SK-N-SH (cell line): ENCODE data around the gene ZNF692. TPM values are rescaled to one million over a fixed set of nuclear protein-coding genes. Genes with fewer than 3 reads are reported as not detected.
A peak's percentile ranks its signal among the peaks of the same experiment; 100 is the strongest.

Experiments used
- CTCF ChIA-PET: fragments of 300-600, 350-600 bp; formaldehyde crosslinking; extraction: SDS; loops from one replicate; lab custom pipeline; 2021; lab: Yijun Ruan, JAX
- POLR2A ChIA-PET: fragments of 350-600 bp; sonication (Branson Sonifier 250); formaldehyde crosslinking; extraction: SDS; loops from one replicate; lab custom pipeline; 2020; ENCODE audit warnings: antibody characterized with exemption, inconsistent platforms; lab: Yijun Ruan, JAX
- DNase-seq: peaks from one replicate; pipeline ENCODE4 v3.0.0; 2012
- H2AFZ ChIP-seq: fragments of 200-600 bp; sonication (generic); 2 replicates; pipeline ENCODE4 v1.8.1; 2016; ENCODE audit warnings: antibody characterized with exemption, mild to moderate bottlenecking, low read depth
- H3F3A ChIP-seq: fragments of 200-600 bp; sonication (generic); replicated peaks from 2 replicates; pipeline ENCODE3; 2016; ENCODE audit warnings: antibody characterized with exemption, mild to moderate bottlenecking; ENCODE audit not compliant: insufficient read depth
- H3K27ac ChIP-seq, 2 experiments: fragments of 200-500 bp in 1 of 2; fragments of 200-600 bp in 1 of 2; sonication (Bioruptor generic) in 1 of 2; sonication (generic), shearing (Covaris generic) in 1 of 2; 2 replicates each; pipeline versions ENCODE4 v1.5.1 to v1.6.1; 2014 to 2016; ENCODE audit warnings: low read depth in 2 of 2, inconsistent platforms in 1 of 2, low read length in 1 of 2, mild to moderate bottlenecking in 1 of 2, mixed read lengths in 1 of 2
- H3K27me3 ChIP-seq: fragments of 200-600 bp; sonication (generic), shearing (Covaris generic); 2 replicates; pipeline ENCODE4 v1.6.1; 2016; ENCODE audit warnings: mixed run types; ENCODE audit not compliant: insufficient read depth
- H3K36me3 ChIP-seq, 2 experiments: fragments of 200-500 bp in 1 of 2; fragments of 200-600 bp in 1 of 2; sonication (Bioruptor generic) in 1 of 2; sonication (generic) in 1 of 2; replicated peaks in 1 of 2; 2 replicates each; pipeline versions ENCODE3 to v1.5.1; 2014 to 2016; ENCODE audit warnings: low read length in 1 of 2, mild to moderate bottlenecking in 1 of 2; ENCODE audit not compliant: insufficient read depth in 2 of 2, control insufficient read depth in 1 of 2
- H3K4me1 ChIP-seq, 2 experiments: fragments of 200-500 bp in 1 of 2; fragments of 200-600 bp in 1 of 2; sonication (Bioruptor generic) in 1 of 2; sonication (generic), shearing (Covaris generic) in 1 of 2; 2 replicates each; pipeline versions ENCODE4 v1.5.1 to v1.6.1; 2014 to 2016; ENCODE audit warnings: low read depth in 1 of 2, low read length in 1 of 2, mixed run types in 1 of 2; ENCODE audit not compliant: insufficient read depth in 2 of 2, control insufficient read depth in 1 of 2
- H3K4me2 ChIP-seq: fragments of 200-600 bp; sonication (generic), shearing (Covaris generic); 2 replicates; pipeline ENCODE4 v1.6.1; 2017; ENCODE audit warnings: mixed run types
- H3K4me3 ChIP-seq, 2 experiments: fragments of 200-500 bp in 1 of 2; fragments of 200-600 bp in 1 of 2; sonication (Bioruptor generic) in 1 of 2; sonication (generic), shearing (Covaris generic) in 1 of 2; 2 replicates each; pipeline versions ENCODE4 v1.5.1 to v1.8.1; 2014 to 2016; ENCODE audit warnings: low read depth in 2 of 2, inconsistent platforms in 1 of 2, low read length in 1 of 2, mild to moderate bottlenecking in 1 of 2, mixed read lengths in 1 of 2, moderate library complexity in 1 of 2
- H3K79me2 ChIP-seq: fragments of 200-600 bp; sonication (generic); 2 replicates; pipeline ENCODE4 v1.8.1; 2017; ENCODE audit warnings: mild to moderate bottlenecking; ENCODE audit not compliant: insufficient read depth
- H3K9ac ChIP-seq: fragments of 200-600 bp; sonication (generic); 2 replicates; pipeline ENCODE4 v1.6.1; 2017; ENCODE audit warnings: mixed run types
- H3K9me2 ChIP-seq: fragments of 200-600 bp; sonication (generic); 2 replicates; pipeline ENCODE4 v1.6.1; 2017; ENCODE audit warnings: mixed run types
- H3K9me3 ChIP-seq: fragments of 200-600 bp; sonication (generic); 2 replicates; pipeline ENCODE4 v1.6.1; 2017; ENCODE audit warnings: mixed run types, mild to moderate bottlenecking, moderate library complexity
- H4K20me1 ChIP-seq: fragments of 200-600 bp; sonication (generic); 2 replicates; pipeline ENCODE4 v1.6.1; 2017; ENCODE audit warnings: mild to moderate bottlenecking, mixed run types; ENCODE audit not compliant: insufficient read depth
- ELF1 ChIP-seq: IDR thresholded peaks from 2 replicates; pipeline ENCODE4 v1.4.0; 2012
- EP300 ChIP-seq, 2 experiments: IDR thresholded peaks; 2 replicates each; pipeline versions ENCODE4 v1.4.0 to v1.6.1; 2012; ENCODE audit warnings: borderline replicate concordance in 1 of 2, low read depth in 1 of 2, low read length in 1 of 2
- FOSL2 ChIP-seq: IDR thresholded peaks from 2 replicates; pipeline ENCODE4 v1.4.0; 2012; ENCODE audit warnings: low read depth, mild to moderate bottlenecking, moderate library complexity, borderline replicate concordance
- FOXJ3 ChIP-seq: sonication (generic); formaldehyde crosslinking; IDR thresholded peaks from 2 replicates; pipeline ENCODE4 v1.5.1; 2020; ENCODE audit warnings: mild to moderate bottlenecking, missing genetic modification reagents
- GABPA ChIP-seq: IDR thresholded peaks from 2 replicates; pipeline ENCODE4 v1.4.0; 2012; ENCODE audit warnings: low read depth, mild to moderate bottlenecking
- GATA2 ChIP-seq: sonication (generic); formaldehyde crosslinking; IDR thresholded peaks from 2 replicates; pipeline ENCODE4 v1.5.0; 2020; ENCODE audit warnings: mild to moderate bottlenecking, missing genetic modification reagents
- MEF2A ChIP-seq: IDR thresholded peaks from 2 replicates; pipeline ENCODE4 v1.4.0; 2012; ENCODE audit warnings: low read depth, borderline replicate concordance
- MXI1 ChIP-seq: IDR thresholded peaks from 2 replicates; pipeline ENCODE4 v1.6.1; 2012; ENCODE audit warnings: mild to moderate bottlenecking, low read depth, low read length, improper control_type of control experiment
- NFIC ChIP-seq: IDR thresholded peaks from 2 replicates; pipeline ENCODE4 v1.4.0; 2012; ENCODE audit warnings: borderline replicate concordance
- POLR2AphosphoS5 ChIP-seq: IDR thresholded peaks from 2 replicates; pipeline ENCODE4 v1.6.1; 2012; ENCODE audit warnings: low read depth, low read length
- RCOR1 ChIP-seq: fragments of 150-350 bp; IDR thresholded peaks from 2 replicates; pipeline ENCODE4 v1.6.1; 2017; ENCODE audit warnings: antibody characterized with exemption, low read length
- RXRA ChIP-seq: IDR thresholded peaks from 2 replicates; pipeline ENCODE4 v1.4.0; 2012; ENCODE audit warnings: low read depth, mild to moderate bottlenecking, borderline replicate concordance
- TAF1 ChIP-seq: IDR thresholded peaks from 2 replicates; pipeline ENCODE4 v1.6.1; 2012; ENCODE audit warnings: low read depth, mild to moderate bottlenecking, low read length, moderate library complexity, borderline replicate concordance
- YY1 ChIP-seq: IDR thresholded peaks from 2 replicates; pipeline ENCODE4 v1.4.0; 2012; ENCODE audit warnings: low read depth, mild to moderate bottlenecking
- WGBS: methylation state at CpG from one replicate; pipeline ENCODE4 v1.1.6; 2017; ENCODE audit warnings: low lambda C conversion rate; 5-methylcytosine and 5-hydroxymethylcytosine counted together
- polyA plus RNA-seq, 3 experiments: library from polyadenylated mRNA; depleted of rRNA; stranded (reverse); fragments of >200 nt; gene quantifications; 2 replicates each; pipeline ENCODE4 v1.2.3, GENCODE V29; 2012
- TF ChIP-seq, protein P1 (sequence below): IDR thresholded peaks from 2 replicates; pipeline ENCODE4 v1.4.0; 2012; ENCODE audit warnings: low read depth, borderline replicate concordance
- TF ChIP-seq, protein P2 (sequence below): fragments of 150-350 bp; IDR thresholded peaks from 2 replicates; pipeline ENCODE4 v1.6.1; 2017; ENCODE audit warnings: antibody characterized with exemption, low read length, low read depth, borderline replicate concordance
- TF ChIP-seq, protein P3 (sequence below): IDR thresholded peaks from 2 replicates; pipeline ENCODE4; 2012
- TF ChIP-seq, protein P4 (sequence below): IDR thresholded peaks from 2 replicates; pipeline ENCODE4 v1.4.0; 2012; ENCODE audit warnings: low read depth
- TF ChIP-seq, protein P5 (sequence below): fragments of 150-350 bp; IDR thresholded peaks from 2 replicates; pipeline ENCODE4 v1.6.1; 2016; ENCODE audit warnings: mild to moderate bottlenecking, low read depth, low read length

Gene ZNF692
- polyA plus RNA-seq, 1 of the 3 experiments (the other 2 are of a cell fraction), result 47.0 TPM

DNA sequence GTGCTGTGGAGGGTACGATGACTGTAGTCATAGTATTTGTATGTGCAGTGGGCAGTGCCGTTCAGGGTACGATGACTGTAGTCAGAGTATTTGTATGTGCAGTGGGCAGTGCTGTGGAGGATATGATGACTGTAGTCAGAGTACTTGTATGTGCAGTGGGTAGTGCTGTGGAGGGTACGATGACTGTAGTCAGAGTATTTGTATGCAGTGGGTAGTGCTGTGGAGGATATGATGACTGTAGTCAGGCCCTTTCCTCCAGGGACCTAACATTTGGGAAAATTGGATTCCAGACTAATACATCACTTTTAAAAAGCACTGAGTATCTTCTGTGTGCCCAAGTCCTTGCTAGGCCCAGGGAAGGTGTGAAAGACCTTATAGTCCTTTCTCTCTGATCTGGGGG lies 17.9 kb downstream of the ZNF692 start:
- peaks cover 57% of the 10 kb centered on the region for H3K79me2 ChIP-seq

DNA sequence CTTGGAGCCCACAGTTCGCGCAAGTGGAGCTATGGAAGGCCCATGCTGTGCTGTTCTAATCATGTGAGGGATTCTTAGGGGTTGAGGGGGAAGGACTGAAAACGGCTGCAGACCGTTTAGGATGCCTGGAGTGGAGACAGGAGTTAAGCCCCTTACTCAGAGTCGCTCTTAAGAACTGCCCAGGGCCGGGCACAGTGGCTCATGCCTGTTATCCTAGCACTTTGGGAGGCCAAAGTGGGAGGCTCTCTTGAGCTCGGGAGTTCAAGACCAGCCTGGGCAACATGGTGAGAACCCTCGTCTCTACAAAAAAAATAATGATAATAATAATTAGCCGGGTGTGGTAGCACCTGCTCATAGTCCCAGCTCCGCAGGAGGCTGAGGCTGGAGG lies 19.7 kb downstream of the ZNF692 start:
- H4K20me1 ChIP-seq, result no peaks in the 10 kb centered on the region
- H3K9me2 ChIP-seq, result no peaks in the 10 kb centered on the region
- CTCF ChIA-PET, result interaction anchor here (0.6 to 3.8 kb wide), 7 partner anchors 12 to 87 kb away, joined by 3 to 28 read pairs (median 4); partner anchors contain the start of genes SH3BP5L and ZNF692
- H3K36me3 ChIP-seq, result peaks cover 3% of the 10 kb centered on the region in 2 experiments
- 8% methylated on average over 8 of the region's 10 CpGs for WGBS
- peaks cover 9 to 12% of the 10 kb centered on the region in 2 experiments; a peak in 3 of 4 replicates for H3K4me1 ChIP-seq
- DNase-seq, result no peak
- H3K27ac ChIP-seq, result peak overlapping the region; percentile 96 to 98
- peak overlapping the region; percentile 82 for H3K4me2 ChIP-seq
- peak overlapping the region; percentile 96 for H3K9ac ChIP-seq
- no peaks in the 10 kb centered on the region for H3K9me3 ChIP-seq
- H3K4me3 ChIP-seq, result peak overlapping the region; percentile 76 to 85
- POLR2A ChIA-PET, result interaction anchor here (1.0 to 2.9 kb wide), 3 partner anchors 8 to 20 kb away, joined by 3 to 23 read pairs (median 7); partner anchors contain the start of gene ZNF692
- peak overlapping the region; percentile 78; the same call in 1 of the 2 replicates for H2AFZ ChIP-seq
- no peaks in the 10 kb centered on the region for H3K27me3 ChIP-seq
- peaks cover 7% of the 10 kb centered on the region for H3F3A ChIP-seq
- no peak for TF ChIP-seq YY1
- no peak for TF ChIP-seq MEF2A
- TF ChIP-seq NFIC, result no peak
- TF ChIP-seq, protein P1, sequence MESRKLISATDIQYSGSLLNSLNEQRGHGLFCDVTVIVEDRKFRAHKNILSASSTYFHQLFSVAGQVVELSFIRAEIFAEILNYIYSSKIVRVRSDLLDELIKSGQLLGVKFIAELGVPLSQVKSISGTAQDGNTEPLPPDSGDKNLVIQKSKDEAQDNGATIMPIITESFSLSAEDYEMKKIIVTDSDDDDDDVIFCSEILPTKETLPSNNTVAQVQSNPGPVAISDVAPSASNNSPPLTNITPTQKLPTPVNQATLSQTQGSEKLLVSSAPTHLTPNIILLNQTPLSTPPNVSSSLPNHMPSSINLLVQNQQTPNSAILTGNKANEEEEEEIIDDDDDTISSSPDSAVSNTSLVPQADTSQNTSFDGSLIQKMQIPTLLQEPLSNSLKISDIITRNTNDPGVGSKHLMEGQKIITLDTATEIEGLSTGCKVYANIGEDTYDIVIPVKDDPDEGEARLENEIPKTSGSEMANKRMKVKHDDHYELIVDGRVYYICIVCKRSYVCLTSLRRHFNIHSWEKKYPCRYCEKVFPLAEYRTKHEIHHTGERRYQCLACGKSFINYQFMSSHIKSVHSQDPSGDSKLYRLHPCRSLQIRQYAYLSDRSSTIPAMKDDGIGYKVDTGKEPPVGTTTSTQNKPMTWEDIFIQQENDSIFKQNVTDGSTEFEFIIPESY, result no peak
- TF ChIP-seq FOXJ3 (CRISPR knock-in tag), result no peak
- TF ChIP-seq, protein P2, sequence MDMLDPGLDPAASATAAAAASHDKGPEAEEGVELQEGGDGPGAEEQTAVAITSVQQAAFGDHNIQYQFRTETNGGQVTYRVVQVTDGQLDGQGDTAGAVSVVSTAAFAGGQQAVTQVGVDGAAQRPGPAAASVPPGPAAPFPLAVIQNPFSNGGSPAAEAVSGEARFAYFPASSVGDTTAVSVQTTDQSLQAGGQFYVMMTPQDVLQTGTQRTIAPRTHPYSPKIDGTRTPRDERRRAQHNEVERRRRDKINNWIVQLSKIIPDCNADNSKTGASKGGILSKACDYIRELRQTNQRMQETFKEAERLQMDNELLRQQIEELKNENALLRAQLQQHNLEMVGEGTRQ, result no peak
- H3K79me2 ChIP-seq, result peaks cover 51% of the 10 kb centered on the region

More for the DNA sequence above, 17.9 kb downstream of the ZNF692 start:
- ChIA-PET POLR2A (no interaction called here), CTCF (interaction anchor here (0.7 to 5.1 kb wide), 17 partner anchors 10 to 83 kb away, joined by 3 to 33 read pairs (median 6); partner anchors contain the start of genes SH3BP5L and ZNF692)
- peaks cover 9 to 12% of the 10 kb centered on the region in 2 experiments; a peak in 3 of 4 replicates for H3K4me1 ChIP-seq
- no peak overlapping the region for H3K4me2 ChIP-seq
- H3K4me3 ChIP-seq, result no peak overlapping the region
- no peak overlapping the region for H2AFZ ChIP-seq
- no peaks in the 10 kb centered on the region for H4K20me1 ChIP-seq
- DNase-seq, result no peak
- peaks cover 7 to 12% of the 10 kb centered on the region in 2 experiments for H3K36me3 ChIP-seq
- no peaks in the 10 kb centered on the region for H3K9me3 ChIP-seq
- no peaks in the 10 kb centered on the region for H3K27me3 ChIP-seq
- no peak for TF ChIP-seq FOSL2
- TF ChIP-seq GATA2 (CRISPR knock-in tag), result no peak
- TF ChIP-seq POLR2AphosphoS5, result no peak
- TF ChIP-seq EP300 (IDR thresholded peaks at IDR 0.05; ENCODE audit: borderline replicate concordance in 1 of 2, low read depth in 1 of 2, low read length in 1 of 2), result no peak
- TF ChIP-seq, protein P3, sequence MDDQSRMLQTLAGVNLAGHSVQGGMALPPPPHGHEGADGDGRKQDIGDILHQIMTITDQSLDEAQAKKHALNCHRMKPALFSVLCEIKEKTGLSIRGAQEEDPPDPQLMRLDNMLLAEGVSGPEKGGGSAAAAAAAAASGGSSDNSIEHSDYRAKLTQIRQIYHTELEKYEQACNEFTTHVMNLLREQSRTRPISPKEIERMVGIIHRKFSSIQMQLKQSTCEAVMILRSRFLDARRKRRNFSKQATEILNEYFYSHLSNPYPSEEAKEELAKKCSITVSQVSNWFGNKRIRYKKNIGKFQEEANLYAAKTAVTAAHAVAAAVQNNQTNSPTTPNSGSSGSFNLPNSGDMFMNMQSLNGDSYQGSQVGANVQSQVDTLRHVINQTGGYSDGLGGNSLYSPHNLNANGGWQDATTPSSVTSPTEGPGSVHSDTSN, result no peak
- TF ChIP-seq, protein P4, sequence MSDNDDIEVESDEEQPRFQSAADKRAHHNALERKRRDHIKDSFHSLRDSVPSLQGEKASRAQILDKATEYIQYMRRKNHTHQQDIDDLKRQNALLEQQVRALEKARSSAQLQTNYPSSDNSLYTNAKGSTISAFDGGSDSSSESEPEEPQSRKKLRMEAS, result no peak
- TF ChIP-seq RXRA, result no peak
- no peak for TF ChIP-seq RCOR1
- TF ChIP-seq GABPA, result no peak
- TF ChIP-seq, protein P5, sequence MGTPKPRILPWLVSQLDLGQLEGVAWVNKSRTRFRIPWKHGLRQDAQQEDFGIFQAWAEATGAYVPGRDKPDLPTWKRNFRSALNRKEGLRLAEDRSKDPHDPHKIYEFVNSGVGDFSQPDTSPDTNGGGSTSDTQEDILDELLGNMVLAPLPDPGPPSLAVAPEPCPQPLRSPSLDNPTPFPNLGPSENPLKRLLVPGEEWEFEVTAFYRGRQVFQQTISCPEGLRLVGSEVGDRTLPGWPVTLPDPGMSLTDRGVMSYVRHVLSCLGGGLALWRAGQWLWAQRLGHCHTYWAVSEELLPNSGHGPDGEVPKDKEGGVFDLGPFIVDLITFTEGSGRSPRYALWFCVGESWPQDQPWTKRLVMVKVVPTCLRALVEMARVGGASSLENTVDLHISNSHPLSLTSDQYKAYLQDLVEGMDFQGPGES, result no peak
- no peak for TF ChIP-seq MEF2A
- TF ChIP-seq YY1, result no peak
- TF ChIP-seq TAF1, result no peak
- no peak for TF ChIP-seq FOXJ3 (CRISPR knock-in tag)
- TF ChIP-seq ELF1, result no peak
- no peak for TF ChIP-seq MXI1
- WGBS, result 91% methylated on average over 4 of the region's 4 CpGs
- no peaks in the 10 kb centered on the region for H3K9me2 ChIP-seq
- H3K27ac ChIP-seq, result no peak overlapping the region
- peaks cover 7% of the 10 kb centered on the region for H3F3A ChIP-seq
- H3K9ac ChIP-seq, result no peak overlapping the region
